Measurements from ENCODE around the gene NOXA1. TPM values are rescaled to one million over a fixed set of nuclear protein-coding genes. Genes with fewer than 3 reads are reported as not detected.
A peak's percentile ranks its signal among the peaks of the same experiment; 100 is the strongest.

NOXA1 gene
- total and polyA plus RNA-seq, 9 of the 15 experiments (the other 6 are each of a cell fraction or from before 2014, with no cell fraction given), result 0.07 to 1.2 (median 0.20) TPM; not detected in 4

DNA sequence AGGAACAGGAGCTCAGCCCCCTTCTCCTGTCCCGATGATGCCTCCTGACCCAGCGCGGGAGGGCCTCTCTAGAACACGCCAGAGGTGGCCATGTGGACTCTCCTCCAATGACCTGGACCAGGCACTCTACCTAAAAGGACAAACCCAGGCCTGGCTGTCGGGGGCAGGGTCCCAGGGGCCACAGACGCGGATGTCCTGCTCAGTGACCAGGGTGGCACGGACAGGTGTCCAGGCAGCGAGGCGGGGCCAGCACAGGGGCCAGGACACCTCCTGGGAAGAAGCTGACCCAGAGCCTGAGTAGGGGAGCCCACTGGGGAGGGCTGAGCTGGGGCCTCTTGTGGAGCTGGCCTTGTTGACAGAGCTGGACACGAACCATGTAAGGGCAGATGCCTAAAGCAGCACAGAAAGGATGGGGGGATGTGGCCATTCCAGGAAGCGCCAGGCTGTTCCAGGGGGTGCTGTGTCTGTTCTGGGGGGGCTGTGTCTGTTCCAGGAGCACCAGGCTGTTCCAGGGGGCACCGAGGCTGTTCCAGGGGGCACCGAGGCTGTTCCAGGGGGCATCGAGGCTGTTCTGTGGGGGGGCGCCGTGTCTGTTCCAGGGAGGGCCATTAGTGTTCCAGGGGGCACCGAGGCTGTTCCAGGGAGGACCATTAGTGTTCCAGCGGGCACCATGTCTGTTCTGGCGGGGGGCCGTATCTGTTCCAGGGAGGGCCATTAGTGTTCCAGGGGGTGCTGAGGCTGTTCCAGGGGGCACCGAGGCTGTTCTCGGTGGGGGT, 30.8 kb upstream of the NOXA1 start (continued):
- TF ChIP-seq, protein P1, sequence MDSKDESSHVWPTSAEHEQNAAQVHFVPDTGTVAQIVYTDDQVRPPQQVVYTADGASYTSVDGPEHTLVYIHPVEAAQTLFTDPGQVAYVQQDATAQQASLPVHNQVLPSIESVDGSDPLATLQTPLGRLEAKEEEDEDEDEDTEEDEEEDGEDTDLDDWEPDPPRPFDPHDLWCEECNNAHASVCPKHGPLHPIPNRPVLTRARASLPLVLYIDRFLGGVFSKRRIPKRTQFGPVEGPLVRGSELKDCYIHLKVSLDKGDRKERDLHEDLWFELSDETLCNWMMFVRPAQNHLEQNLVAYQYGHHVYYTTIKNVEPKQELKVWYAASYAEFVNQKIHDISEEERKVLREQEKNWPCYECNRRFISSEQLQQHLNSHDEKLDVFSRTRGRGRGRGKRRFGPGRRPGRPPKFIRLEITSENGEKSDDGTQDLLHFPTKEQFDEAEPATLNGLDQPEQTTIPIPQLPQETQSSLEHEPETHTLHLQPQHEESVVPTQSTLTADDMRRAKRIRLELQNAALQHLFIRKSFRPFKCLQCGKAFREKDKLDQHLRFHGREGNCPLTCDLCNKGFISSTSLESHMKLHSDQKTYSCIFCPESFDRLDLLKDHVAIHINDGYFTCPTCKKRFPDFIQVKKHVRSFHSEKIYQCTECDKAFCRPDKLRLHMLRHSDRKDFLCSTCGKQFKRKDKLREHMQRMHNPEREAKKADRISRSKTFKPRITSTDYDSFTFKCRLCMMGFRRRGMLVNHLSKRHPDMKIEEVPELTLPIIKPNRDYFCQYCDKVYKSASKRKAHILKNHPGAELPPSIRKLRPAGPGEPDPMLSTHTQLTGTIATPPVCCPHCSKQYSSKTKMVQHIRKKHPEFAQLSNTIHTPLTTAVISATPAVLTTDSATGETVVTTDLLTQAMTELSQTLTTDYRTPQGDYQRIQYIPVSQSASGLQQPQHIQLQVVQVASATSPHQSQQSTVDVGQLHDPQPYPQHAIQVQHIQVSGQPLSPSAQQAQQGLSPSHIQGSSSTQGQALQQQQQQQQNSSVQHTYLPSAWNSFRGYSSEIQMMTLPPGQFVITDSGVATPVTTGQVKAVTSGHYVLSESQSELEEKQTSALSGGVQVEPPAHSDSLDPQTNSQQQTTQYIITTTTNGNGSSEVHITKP (IDR thresholded peaks at IDR 0.05; ENCODE audit: partially characterized antibody), result no peak

DNA sequence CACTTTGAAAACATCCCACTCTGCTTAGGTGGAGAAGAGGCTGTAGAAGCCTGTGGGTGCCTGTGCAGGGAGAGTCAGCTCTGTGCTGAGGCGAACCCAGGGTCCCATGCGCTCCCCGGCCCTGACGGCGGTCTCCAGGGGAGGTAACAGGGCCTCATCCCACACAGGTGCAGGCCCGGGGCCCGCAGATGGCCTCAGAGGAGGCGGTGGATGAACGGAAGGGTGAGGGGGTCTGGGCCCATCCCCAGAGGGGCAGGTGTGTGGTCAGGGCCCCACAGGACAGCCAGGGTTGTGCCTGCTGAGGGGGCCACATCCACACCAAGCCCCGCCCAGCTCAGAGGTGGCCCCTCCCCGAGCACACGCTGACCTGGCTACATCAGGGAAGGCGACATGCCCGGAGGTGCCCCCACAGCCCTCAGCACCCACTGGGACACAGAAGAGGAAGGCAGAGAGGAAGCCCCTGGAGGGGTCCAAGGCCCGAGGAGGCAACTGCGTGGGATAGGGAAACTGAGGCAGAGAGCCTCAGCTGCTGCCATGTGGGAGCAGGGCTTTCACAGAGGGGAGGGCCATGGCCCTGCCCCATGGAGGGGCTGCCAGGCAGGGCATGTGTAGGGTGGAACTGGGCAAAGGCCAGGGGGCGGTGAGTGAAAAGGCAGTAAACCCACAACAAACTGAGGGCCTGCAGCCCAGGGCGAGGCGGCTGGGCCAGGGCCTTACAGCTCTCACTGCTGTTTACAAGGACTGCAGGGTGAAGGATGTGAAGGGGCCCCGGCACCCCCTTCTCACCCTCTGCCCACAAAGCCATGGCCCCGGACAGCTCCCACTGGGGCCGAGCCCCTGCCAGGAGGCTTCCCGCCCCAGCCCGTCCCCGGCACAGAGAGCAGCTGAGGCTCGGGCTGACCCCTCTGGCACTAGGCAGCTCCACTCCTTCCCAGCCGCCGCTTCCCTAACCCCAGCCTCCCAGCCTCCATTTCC, 29.7 kb upstream of the NOXA1 start:
- Histone ChIP-seq H3K36me3 (ENCODE audit: control insufficient read depth, insufficient read depth, low read length) (0 out of 3 replicates have a peak, but pooled peaks cover 2% of the 10 kb centered on the region), H3K27me3 (ENCODE audit: control insufficient read depth in 2 of 2, insufficient read depth in 2 of 2, low read length in 2 of 2) (no peaks in the 10 kb centered on the region), H3K9me1 (ENCODE audit: control insufficient read depth, insufficient read depth, low read length) (no peaks in the 10 kb centered on the region), H3K9me3 (replicated peaks; ENCODE audit: control insufficient read depth, insufficient read depth, low read depth, low read length) (no peaks in the 10 kb centered on the region), H3K4me2 (ENCODE audit: insufficient read depth, low read length) (no peak overlapping the region), H3K4me3 (no peak overlapping the region), H3K4me1 (replicated peaks in 1 of 2; ENCODE audit: control insufficient read depth in 2 of 2, insufficient read depth in 2 of 2, low read length in 2 of 2) (peaks cover 0 to 60% of the 10 kb centered on the region in 2 experiments; a peak in 2 of 5 replicates), H3K9ac (ENCODE audit: insufficient read depth in 1 of 2, low read depth in 2 of 2, low read length in 2 of 2) (peak overlapping the region in 1 of 2 experiments; percentile 36; a peak in 1 of 4 replicates), H4K20me1 (replicated peaks; ENCODE audit: control insufficient read depth, insufficient read depth, low read length) (no peaks in the 10 kb centered on the region), H3K79me2 (ENCODE audit: control insufficient read depth, insufficient read depth, low read length) (no peaks in the 10 kb centered on the region), H3K27ac (ENCODE audit: extremely low read depth, low read depth, low read length) (no peak overlapping the region), H2AFZ (ENCODE audit: low read depth, low read length) (no peak overlapping the region)
- TSS peak; percentile 63 for BruUV-seq (replicated peaks)
- ChIA-PET CTCF (ENCODE audit: low intra/inter-chr PET ratio) (no interaction called here), POLR2A (interaction anchor here (0.9 kb wide), 1 partner anchor 11 kb away, joined by 3 read pairs; no protein-coding TSS in a partner anchor)
- DNase-seq (ENCODE audit: extremely low read depth in 1 of 4, low spot score in 3 of 4) (no peak), FAIRE-seq (no peak), ATAC-seq (no peak)
- in situ Hi-C loops (cut with MboI), result no loop called here
- intact Hi-C loops (cut with micrococcal nuclease), result no loop called here
- TF ChIP-seq HNRNPK (IDR thresholded peaks at IDR 0.05; ENCODE audit: low read depth, low read length, poor library complexity, severe bottlenecking) (no peak), PCBP1 (IDR thresholded peaks at IDR 0.05; ENCODE audit: low read depth, low read length, poor library complexity, severe bottlenecking) (peak; percentile 34)
- WGBS (ENCODE audit: insufficient coverage, low coverage, missing lambda C conversion rate), result 90% methylated on average over 22 of the region's 28 CpGs
